HG03442 (cell line): Measurements from ENCODE around the gene STAT5A.
"Not testable (repeated sequence)": the region's sequence is repeated elsewhere in the genome, so short reads cannot be mapped to it uniquely, and the experiment has no call there.

Source experiments
- ATAC-seq: cut with Tn5 transposase; IDR thresholded peaks from one replicate; pipeline ENCODE4 v1.9.1; 2021; ENCODE audit warnings: mild to moderate bottlenecking, moderate library complexity; ENCODE audit not compliant: unreplicated experiment

Gene STAT5A

DNA sequence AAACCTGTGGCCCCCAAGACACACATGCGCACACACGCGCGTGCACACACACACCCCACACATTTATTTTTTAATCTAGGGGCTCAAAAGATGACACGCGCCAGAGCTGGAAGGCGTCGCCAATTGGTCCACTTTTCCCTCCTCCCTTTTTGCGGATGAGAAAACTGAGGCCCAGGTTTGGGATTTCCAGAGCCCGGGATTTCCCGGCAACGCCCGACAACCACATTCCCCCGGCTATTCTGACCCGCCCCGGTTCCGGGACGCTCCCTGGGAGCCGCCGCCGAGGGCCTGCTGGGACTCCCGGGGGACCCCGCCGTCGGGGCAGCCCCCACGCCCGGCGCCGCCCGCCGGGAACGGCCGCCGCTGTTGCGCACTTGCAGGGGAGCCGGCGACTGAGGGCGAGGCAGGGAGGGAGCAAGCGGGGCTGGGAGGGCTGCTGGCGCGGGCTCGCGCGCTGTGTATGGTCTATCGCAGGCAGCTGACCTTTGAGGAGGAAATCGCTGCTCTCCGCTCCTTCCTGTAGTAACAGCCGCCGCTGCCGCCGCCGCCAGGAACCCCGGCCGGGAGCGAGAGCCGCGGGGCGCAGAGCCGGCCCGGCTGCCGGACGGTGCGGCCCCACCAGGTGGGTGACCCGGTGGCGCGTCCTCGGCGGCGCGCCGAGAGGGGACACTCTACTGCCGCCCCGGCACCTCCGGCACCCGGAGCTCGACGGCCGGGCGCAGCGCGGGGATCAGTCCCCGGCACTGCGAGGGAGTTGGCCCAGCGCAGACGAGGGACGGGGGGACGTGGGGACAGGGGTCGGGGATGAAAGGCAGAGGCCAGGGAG is at the start of gene STAT5A:
TSS of gene STAT5A (plus strand) at position 522 of the 826 bp plus-strand sequence. CDS start 914 bp downstream, outside the sequence.
- no peak for ATAC-seq

DNA sequence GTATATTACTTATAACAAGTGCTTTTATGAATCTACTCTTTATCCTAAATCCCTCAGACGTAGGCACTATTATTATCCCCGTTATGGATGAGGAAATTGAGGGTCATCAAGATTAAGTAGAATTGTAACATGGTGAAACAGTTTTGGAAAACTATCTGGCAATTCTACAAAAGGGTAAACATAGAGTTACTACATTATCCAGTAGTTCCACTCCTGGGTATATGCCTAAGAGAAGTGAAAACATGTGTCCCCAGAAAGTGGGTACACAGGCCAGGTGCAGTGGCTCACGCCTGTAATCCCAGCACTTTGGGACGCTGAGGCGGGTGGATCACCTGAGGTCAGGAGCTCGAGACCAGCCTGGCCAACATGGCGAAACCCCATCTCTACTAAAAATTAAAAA is 48.7 kb upstream of the STAT5A start:
- ATAC-seq = not testable (repeated sequence)

DNA sequence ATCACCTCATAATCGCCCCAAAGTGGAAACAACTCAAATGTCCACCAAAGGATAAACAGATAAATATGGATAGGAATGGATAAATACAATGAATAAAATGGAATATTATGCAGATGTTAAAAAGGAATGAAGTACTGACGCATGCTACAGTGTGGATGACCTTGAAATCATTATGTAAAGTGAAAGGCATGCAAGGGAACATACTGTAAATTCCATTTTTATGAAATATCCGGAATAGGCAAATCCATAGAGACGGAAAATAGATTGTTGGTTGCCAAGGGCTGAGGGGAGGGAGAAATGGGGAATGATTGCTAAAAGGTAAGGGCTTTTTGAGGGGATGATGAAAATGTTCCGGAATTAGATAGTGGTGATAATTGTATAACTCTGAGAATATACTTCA is 48.1 kb upstream of the STAT5A start:
- ATAC-seq = no peak

DNA sequence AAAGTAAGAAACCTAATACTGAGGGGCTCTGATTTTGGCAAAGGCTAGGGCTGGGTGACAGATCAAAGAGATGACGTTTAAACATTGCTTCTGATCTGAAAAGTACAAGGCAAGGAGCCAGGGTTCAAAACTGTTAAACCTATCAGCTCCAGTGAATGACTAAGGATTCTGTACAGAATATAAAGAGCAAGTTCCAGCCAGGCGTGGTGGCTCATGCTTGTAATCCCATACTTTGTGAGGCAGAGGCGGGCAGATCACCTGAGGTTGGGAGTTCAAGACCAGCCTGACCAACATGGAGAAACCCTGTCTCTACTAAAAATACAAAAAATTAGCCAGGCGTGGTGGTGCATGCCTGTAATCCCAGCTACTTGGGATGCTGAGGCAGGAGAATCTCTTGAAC is 47.4 kb upstream of the STAT5A start:
- not testable (repeated sequence) for ATAC-seq

DNA sequence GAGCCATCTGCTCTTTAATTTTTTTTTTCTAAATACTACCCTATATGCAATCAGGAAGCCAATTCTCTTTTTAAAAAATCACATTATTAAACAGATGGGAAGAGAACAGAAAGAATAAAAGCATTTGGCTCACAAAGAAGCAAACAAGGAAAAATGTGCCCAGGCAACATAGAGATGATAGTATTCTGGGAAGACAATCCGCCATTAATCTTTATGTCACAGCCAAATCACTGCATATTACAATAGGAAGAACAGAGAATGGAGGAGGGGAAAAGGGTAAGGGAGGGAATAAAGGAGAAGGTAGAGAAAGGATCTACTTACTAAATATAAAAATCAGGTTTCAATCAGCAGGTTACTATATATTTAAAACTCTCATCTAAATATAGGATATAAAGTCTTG is 46.4 kb upstream of the STAT5A start:
- ATAC-seq = no peak

DNA sequence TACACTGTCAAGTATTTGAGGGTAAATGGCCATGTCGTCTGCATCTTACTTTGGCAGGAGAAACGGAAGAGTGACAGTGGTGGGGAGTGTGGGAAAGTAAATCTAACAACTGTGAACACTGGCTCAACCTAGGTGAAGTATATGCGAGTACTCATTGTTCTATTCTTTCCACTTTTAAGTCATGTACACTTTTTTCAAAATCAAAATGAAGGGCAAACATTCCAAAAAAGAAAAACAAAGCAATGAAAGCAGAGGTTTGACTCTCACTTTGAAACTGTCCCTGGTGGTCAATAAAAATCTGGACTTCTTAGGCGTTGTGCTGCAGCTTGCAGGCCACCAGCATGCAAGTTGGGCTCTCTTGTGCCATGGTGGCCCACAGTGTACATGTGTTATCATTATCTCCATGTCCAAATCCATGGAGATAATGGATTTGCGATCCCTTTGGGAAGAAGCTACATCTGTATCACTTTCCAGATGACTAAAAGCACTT is 44.8 kb upstream of the STAT5A start:
- no peak for ATAC-seq

DNA sequence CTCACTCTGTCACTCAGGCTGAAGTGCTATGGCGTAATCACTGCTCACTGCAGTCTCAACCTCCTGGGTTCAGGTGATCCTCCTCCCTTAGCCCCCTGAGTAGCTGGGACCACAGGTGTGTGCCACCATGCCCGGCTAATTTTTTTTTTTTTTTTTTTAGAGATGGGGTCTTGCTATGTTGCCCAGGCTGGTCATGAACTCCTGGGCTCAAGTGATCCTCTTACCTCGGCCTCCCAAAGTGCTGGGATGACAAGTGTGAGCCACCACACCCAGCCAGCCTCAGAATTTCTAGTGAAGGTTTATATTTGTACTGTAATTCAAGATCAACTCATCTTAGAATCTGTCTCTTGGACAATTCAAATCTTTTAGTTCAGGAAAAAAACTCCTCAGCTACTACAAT is 44.2 kb upstream of the STAT5A start:
- ATAC-seq = not testable (repeated sequence)

DNA sequence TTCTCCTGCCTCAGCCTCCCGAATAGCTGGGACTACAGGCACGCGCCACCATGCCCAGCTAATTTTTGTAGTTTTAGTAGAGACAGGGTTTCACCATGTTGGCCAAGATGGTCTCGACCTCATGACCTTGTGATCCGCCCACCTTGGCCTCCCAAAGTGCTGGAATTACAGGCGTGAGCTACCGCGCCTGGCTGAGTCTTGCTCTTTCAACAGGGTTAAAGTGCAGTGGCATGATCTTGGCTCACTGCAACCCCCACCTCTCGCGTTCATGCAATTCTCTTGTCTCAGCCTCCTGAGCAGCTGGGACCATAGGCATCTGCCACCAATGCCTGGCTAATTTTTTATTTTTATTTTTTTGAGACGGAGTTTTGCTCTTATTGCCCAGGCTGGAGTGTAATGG is 43.1 kb upstream of the STAT5A start:
- not testable (repeated sequence) for ATAC-seq

DNA sequence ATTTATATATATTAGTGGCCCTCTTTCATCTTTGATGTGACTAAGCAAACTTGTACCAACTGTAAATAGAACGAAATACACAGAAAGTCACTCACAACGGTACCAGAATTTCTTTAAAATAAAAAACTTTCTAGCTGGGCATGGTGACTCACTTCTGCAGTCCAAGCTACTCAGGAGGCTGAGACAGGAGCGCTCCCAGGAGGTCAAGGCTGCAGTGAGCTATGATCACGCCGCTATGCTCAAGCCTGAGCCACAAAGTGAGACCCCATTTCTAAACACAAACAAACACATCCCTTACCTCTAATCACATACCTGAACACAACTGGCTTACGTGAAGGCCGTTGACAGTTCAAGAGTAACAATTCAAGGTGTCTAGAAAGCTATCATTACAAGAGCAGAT is 41.8 kb upstream of the STAT5A start:
- no peak for ATAC-seq

DNA sequence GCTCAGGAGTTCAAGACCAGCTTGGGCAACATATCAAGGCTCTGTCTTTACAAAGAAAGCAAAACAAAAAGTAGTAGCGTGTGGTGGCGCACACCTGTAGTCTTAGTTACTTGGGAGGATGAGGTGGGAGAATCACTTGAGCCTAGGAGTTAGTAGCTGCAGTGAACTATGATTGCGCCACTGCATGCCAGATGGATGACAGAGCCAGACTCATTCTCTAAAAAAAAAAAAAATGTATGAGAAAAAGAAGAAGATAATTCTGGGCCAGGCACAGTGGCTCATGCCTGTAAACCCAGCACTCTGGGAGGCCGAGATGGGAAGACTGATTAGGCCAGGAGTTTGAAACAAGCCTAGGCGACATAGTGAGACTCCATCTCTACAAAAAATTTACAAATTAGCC is 40.6 kb upstream of the STAT5A start:
- no peak for ATAC-seq

DNA sequence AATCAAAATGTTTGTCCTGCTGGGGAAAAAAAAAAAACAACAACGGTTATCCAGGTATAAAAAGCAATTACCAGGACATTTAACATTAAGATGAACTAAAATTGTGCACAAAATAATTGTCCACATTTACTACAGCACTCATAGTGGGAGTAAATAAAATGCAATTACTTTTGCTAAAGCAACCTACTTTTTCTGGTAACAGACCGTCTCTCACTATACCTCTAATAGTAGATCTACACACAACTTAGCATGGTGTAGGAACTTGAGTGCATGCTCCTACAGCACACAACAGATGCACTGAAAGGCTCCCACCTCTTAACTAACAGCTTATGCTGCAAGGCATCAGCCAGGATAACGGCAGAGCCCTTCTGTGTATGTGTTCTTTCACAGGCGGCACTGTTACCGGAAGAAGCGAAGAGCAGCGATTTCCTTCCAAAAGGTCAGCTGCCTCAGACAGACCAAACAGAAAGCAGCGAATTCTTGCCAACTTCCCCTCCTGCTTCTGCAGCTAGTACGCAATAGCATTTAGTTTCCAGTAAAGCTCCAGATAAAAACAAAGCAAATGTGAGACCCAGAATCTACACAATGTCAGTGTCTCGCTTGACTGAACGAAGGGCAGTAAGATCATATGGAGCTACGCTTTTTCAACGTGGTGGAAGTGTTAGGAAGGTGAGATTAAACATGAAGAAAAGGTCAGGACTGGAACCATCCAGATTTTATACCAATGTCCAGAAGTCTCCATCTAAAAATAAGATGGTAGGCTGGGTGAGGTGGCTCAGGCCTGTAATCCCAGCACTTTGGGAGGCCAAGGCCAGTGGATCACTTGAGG is 39.7 kb upstream of the STAT5A start:
- peak; percentile 69 for ATAC-seq

DNA sequence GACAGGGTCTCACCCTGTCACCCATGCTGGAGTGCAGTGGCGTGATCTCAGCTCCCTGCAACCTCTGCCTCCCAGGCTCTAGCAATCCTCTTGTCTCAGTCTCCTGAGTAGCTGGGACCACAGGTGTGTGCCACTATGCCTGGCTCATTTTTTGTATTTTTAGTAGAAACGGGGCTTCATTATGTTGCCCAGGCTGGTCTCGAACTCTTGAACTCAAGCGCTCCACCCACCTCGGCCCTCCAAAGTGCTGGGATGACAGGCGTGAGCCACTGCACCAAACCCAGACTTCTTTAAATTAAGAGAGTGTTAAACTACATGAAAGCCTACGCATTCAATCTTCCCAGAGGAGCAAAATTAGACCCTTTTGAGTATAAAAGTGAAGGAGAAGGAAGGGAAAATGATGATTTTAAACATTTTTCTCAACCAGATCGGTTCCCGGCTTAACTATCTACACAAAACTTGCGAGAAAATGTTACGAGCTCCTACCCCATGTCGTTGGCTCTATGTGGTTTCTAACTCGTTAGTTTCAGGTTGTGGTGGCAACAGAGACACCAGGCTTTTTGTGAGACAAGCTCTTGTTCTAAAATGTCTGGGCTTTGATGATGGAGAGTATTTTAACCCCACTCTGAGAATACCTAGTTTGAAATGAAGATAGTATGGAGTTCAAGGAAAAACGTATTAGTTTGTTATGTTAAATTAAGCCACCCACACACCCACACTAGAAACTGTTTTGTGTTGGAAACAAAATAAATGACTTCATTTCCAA is 38.4 kb upstream of the STAT5A start:
- no peak for ATAC-seq

DNA sequence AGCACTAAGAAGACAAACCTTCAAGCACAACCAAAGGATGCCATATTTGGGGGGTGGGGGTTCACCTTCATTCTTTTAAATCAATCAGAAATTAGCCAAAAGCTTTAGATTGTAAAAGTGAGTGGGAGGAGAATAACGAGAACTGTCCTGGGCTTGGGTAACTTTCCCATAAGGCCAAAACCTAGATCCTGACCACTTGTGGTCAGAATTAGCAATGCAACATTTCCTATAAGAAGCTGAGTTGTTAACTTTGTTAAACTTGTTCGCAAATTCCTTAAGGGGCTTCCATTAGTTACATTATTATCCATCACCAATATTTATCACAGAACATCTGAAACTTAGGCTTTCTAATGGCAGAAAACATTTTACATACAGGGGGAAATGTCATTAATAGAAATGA is 37.2 kb upstream of the STAT5A start:
- ATAC-seq = no peak

DNA sequence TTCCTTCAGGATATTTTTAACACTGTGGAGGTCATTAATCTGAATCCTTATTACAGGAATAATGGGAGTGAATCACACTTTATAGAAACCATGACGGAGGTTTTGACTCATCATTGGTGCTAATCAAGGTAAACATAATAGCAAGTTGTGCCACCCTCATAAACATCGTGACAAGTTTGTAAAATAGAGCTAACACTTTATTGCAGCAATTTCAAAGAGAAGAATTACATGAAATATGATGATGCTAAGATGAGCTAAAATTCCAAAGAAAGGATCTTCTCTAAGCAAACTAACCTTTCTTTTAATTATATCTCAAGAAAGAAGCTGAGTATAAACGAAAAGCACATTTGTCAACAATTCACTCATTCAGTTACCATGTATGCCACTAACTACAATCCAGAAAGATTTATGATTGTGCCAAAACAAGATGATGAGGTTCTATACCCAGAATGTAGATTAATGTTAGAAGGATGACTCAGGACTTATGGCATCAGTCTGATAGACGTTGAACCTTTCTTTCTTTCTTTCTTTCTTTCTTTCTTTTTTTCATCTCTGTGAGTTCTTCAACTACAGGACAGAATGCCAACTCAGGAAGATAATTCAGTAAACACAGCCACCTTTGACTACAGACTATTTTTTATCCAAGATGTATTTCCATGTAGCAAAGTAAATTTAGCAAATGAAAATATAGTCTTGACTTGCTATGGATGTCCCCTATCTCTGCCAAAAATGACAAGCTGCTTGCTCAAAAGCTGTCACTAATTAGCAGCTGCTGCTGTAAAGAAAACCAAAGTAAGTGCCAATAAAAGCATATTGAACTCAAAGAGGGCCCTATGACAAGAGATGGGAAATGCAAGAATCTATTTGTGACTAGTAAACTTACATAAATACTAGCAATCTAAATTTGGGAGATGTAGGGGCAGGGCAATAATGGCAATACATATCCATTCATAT is 35.4 kb upstream of the STAT5A start:
- ATAC-seq = no peak

DNA sequence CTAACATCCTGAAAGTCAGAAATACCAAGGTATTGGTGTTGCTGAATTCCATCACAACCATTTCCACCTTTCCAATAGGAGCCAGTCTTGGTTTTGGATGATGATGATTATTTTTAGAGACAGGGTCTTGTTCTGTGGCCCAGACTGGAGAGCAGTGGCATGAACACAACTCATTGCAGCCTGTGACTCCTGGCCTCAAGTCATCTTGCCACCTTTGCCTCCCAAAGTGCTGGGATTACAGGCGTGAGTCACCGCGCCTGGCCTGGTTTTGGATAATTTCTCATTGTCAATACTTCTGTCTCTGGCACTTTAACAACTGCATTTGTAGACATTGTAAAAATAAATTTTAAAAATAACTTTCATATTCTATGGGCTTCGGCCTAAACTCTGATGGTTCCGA is 34.7 kb upstream of the STAT5A start:
- ATAC-seq = no peak

DNA sequence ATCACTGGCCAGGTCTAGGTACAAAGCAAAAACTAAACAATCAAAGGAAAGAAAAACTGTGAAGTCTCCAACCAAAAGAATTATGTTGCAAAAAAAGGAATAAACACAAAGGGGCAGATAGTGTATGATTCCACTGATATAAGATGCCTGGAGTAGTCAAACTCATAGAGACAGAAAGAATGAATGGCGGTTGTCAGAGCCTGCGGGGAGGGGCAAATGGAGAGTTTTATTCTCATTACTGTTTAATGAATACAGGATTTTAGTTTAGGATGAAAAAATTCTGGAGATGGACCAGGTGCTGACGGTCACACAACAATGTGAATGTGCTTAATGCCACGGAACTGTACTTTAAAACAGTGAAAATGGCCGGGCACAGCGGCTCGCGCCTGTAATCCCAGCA is 32.9 kb upstream of the STAT5A start:
- ATAC-seq = no peak

DNA sequence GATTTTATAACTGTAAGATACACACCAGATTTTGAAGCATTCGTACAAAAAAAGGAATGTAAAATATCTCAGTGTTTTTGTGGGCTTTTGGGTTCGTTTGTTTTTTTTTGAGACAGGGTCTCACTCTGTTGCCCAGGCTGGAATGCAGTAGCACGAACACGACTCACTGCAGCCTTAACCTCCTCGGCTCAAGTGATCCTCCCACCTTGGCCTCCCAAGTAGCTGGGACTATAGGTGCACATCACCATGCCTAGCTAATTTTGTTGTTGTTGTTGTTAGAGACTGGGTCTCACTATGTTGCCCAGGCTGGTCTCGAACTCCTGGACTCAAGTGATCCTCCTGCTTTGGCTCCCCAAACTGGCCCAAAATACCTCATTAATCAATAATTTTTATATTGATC is 28.0 kb upstream of the STAT5A start:
- no peak for ATAC-seq

DNA sequence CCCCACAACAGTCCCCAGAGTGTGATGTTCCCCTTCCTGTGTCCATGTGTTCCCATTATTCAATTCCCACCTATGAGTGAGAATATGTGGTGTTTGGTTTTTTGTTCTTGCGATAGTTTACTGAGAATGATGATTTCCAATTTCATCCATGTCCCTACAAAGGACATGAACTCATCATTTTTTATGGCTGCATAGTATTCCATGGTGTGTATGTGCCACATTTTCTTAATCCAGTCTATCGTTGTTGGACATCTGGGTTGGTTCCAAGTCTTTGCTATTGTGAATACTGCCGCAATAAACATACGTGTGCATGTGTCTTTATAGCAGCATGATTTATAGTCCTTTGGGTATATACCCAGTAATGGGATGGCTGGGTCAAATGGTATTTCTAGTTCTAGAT is 23.9 kb upstream of the STAT5A start:
- not testable (repeated sequence) for ATAC-seq

DNA sequence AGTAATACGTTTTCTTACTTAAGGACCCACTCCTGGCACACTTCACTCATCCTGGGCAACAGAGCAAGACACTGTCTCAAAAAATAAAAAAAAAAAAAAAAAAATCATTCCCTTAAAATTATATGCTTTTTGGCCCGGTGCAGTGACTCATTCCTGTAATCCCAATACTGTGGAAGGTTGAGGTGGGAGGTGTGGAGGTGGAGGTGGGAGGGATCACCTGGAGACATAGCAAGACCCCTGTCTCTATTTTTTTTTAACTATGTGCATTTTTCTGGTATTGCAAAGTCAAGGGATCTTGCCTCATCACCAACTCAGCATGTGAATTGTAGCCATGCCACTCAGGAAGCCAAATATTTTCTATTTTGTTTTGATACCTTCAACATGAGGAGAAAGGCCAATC is 21.8 kb upstream of the STAT5A start:
- no peak for ATAC-seq
